Coronary artery (tissue), 2 donors: ENCODE data around the gene APBB2.
A peak's percentile ranks its signal among the peaks of the same experiment; 100 is the strongest.

Source experiments
- DNase-seq: peaks from one replicate; pipeline ENCODE4 v3.0.0-alpha.2; 2017; ENCODE audit warnings: low spot score
- H3K27ac ChIP-seq, 2 donors: fragments of 200-600 bp; sonication (generic); one replicate each; pipeline ENCODE4 v1.5.1; 2016 to 2019
- H3K4me3 ChIP-seq: fragments of 200-600 bp; sonication (generic); 2 replicates; pipeline ENCODE4 v1.5.1; 2016; ENCODE audit warnings: mild to moderate bottlenecking, moderate library complexity
- CTCF ChIP-seq: fragments of 200-600 bp; sonication (generic); IDR thresholded peaks from one replicate; pipeline ENCODE4 v1.5.1; 2019; ENCODE audit warnings: antibody characterized with exemption

The APBB2 gene

GRCh38 chr4:41184009-41184408, 30.3 kb downstream of the APBB2 start:
- Histone ChIP-seq H3K4me3 (no peak overlapping the region), H3K27ac (no peak overlapping the region)
- no peak for DNase-seq
- TF ChIP-seq CTCF, result no peak

- Histone ChIP-seq H3K27ac (no peak overlapping the region), H3K4me3 (no peak overlapping the region)
- TF ChIP-seq CTCF, result no peak
- DNase-seq, result no peak
Observed at GRCh38 chr4:41183021-41183553, 31.3 kb downstream of the APBB2 start.

- TF ChIP-seq CTCF, result no peak
- Histone ChIP-seq H3K27ac (no peak overlapping the region), H3K4me3 (no peak overlapping the region)
- DNase-seq, result no peak
Observed at GRCh38 chr4:41181037-41181436, 33.3 kb downstream of the APBB2 start.

- TF ChIP-seq CTCF, result no peak
Observed at GRCh38 chr4:41179498-41180195, 34.7 kb downstream of the APBB2 start.

GRCh38 chr4:41178372-41179370, 35.7 kb downstream of the APBB2 start:
- no peak overlapping the region for H3K4me3 ChIP-seq
- TF ChIP-seq CTCF, result no peak
- DNase-seq, result no peak
- H3K27ac ChIP-seq, result peak overlapping the region; percentile 38 to 76

More at GRCh38 chr4:41179498-41180195, 34.7 kb downstream of the APBB2 start:
- no peak overlapping the region for H3K27ac ChIP-seq
- DNase-seq, result no peak
- H3K4me3 ChIP-seq, result no peak overlapping the region

GRCh38 chr4:41177016-41177415, 37.3 kb downstream of the APBB2 start:
- peak overlapping the region in 1 of 2 donors; percentile 47 for H3K27ac ChIP-seq
- DNase-seq, result no peak

More at GRCh38 chr4:41177016-41177415, 37.3 kb downstream of the APBB2 start:
- no peak overlapping the region for H3K4me3 ChIP-seq
- TF ChIP-seq CTCF, result no peak
